Uterus (tissue), 4 donors: ENCODE data around the gene TTBK2. TPM values are rescaled to one million over a fixed set of nuclear protein-coding genes. Genes with fewer than 3 reads are reported as not detected.
"Not testable (repeated sequence)": the region's sequence is repeated elsewhere in the genome, so short reads cannot be mapped to it uniquely, and the experiment has no call there.

Experiments used
- DNase-seq, 2 donors: peaks; one replicate each; pipeline ENCODE4 v3.0.0-alpha.2; 2019 to 2020
- H3K27ac ChIP-seq, 2 donors: fragments of 200-600 bp; sonication (generic); 1 replicate in 1 of 2; 2 replicates in 1 of 2; pipeline ENCODE4 v1.5.1; 2016 to 2018
- H3K27me3 ChIP-seq, 2 donors: fragments of 200-600 bp; sonication (generic); one replicate each; pipeline ENCODE4 v1.5.1; 2018 to 2019; ENCODE audit warnings: control low read depth in 1 of 2
- H3K36me3 ChIP-seq, 2 donors: fragments of 200-600 bp; sonication (generic); one replicate each; pipeline ENCODE4 v1.5.1; 2019; ENCODE audit warnings: control low read depth in 1 of 2
- H3K4me1 ChIP-seq, 2 donors: fragments of 200-600 bp; sonication (generic); one replicate each; pipeline ENCODE4 v1.5.1; 2018 to 2019; ENCODE audit warnings: control low read depth in 1 of 2
- H3K4me3 ChIP-seq, 2 donors: fragments of 200-600 bp; sonication (generic); 1 replicate in 1 of 2; 2 replicates in 1 of 2; pipeline ENCODE4 v1.5.1; 2018 to 2019; ENCODE audit warnings: mild to moderate bottlenecking in 1 of 2
- H3K9me3 ChIP-seq, 2 donors: fragments of 200-600 bp; sonication (generic); one replicate each; pipeline ENCODE4 v1.5.1; 2019; ENCODE audit warnings: control low read depth in 1 of 2
- POLR2A ChIP-seq, 2 donors: fragments of 450-650 bp; IDR thresholded peaks; one replicate each; pipeline ENCODE4 v1.6.1; 2016; ENCODE audit warnings: antibody characterized with exemption in 2 of 2, mild to moderate bottlenecking in 1 of 2, moderate library complexity in 1 of 2
- intact Hi-C: fragments of 100-400 bp; cut with DNase I; formaldehyde crosslinking; loops from one replicate; pipeline ENCODE4 v1.15.1; 2023; ENCODE audit warnings: low total_unique reads
- total RNA-seq, 4 donors: library from RNA; depleted of rRNA in 3 of 4; stranded (reverse); fragments of >200 nt in 3 of 4; gene quantifications; one replicate each; pipeline versions ENCODE4 v1.1.0 to v1.2.4, GENCODE V29; 2014 to 2023
- TF ChIP-seq, protein P1 (sequence below), 4 experiments: fragments of 200-600 bp in 2 of 4; fragments of 450-650 bp in 2 of 4; sonication (generic) in 2 of 4; IDR thresholded peaks; one replicate each; pipeline ENCODE4 v1.5.1; 2016 to 2019; ENCODE audit warnings: antibody characterized with exemption in 4 of 4, mild to moderate bottlenecking in 2 of 4, moderate library complexity in 1 of 4
- donor health status: DM: yes; HTN: yes; CAD: no.

The TTBK2 gene
- total RNA-seq, 4 donors from 2014 or later, result 5.9 to 32.3 (median 20.6) TPM

DNA sequence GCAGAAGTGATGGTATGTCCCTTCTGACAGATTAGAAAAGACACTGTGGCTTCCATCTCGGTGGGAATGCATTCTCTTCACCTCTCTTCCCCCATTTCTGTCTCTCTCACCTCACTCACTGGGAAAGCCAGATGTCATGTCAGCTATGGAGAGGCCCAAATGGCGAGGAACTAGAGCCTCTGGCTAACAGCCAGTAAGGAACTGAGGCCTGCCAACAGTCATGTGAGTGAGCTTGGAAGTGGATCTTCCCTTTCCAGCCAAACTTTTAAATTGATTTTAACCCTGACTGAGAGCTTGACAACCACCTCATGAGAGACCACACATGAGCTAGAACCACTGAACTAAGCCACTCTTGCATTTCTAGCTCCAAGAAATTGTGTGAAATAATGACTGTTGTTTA, 148.4 kb downstream of the TTBK2 start:
- no peak overlapping the region for H3K4me3 ChIP-seq
- H3K4me1 ChIP-seq, result no peaks in the 10 kb centered on the region
- H3K9me3 ChIP-seq, result no peaks in the 10 kb centered on the region
- H3K36me3 ChIP-seq, result no peaks in the 10 kb centered on the region
- DNase-seq, result peak in 1 of 2 donors; percentile 28
- H3K27me3 ChIP-seq, result no peaks in the 10 kb centered on the region
- no peak overlapping the region for H3K27ac ChIP-seq
- no peak for TF ChIP-seq POLR2A (IDR thresholded peaks at IDR 0.05)
- TF ChIP-seq, protein P1, sequence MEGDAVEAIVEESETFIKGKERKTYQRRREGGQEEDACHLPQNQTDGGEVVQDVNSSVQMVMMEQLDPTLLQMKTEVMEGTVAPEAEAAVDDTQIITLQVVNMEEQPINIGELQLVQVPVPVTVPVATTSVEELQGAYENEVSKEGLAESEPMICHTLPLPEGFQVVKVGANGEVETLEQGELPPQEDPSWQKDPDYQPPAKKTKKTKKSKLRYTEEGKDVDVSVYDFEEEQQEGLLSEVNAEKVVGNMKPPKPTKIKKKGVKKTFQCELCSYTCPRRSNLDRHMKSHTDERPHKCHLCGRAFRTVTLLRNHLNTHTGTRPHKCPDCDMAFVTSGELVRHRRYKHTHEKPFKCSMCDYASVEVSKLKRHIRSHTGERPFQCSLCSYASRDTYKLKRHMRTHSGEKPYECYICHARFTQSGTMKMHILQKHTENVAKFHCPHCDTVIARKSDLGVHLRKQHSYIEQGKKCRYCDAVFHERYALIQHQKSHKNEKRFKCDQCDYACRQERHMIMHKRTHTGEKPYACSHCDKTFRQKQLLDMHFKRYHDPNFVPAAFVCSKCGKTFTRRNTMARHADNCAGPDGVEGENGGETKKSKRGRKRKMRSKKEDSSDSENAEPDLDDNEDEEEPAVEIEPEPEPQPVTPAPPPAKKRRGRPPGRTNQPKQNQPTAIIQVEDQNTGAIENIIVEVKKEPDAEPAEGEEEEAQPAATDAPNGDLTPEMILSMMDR (IDR thresholded peaks at IDR 0.05), result no peak
- intact Hi-C loops, result no loop called here

DNA sequence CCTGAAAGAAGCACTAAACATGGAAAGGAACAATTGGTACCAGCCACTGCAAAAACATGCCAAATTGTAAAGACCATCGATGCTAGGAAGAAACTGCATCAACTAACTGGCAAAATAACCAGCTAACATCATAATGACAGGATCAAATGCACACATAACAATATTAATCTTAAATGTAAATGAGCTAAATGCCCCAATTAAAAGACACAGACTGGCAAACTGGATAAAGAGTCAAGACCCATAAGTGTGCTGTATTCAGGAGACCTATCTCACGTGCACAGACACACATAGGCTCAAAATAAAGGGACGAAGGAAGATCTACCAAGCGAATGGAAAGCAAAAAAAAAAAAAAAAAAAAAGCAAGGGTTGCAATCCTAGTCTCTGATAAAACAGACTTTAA, 154.5 kb downstream of the TTBK2 start:
- intact Hi-C loops, H3K27ac ChIP-seq, H3K9me3 ChIP-seq, H3K36me3 ChIP-seq, DNase-seq, H3K4me1 ChIP-seq, H3K4me3 ChIP-seq, H3K27me3 ChIP-seq: not testable (repeated sequence)

DNA sequence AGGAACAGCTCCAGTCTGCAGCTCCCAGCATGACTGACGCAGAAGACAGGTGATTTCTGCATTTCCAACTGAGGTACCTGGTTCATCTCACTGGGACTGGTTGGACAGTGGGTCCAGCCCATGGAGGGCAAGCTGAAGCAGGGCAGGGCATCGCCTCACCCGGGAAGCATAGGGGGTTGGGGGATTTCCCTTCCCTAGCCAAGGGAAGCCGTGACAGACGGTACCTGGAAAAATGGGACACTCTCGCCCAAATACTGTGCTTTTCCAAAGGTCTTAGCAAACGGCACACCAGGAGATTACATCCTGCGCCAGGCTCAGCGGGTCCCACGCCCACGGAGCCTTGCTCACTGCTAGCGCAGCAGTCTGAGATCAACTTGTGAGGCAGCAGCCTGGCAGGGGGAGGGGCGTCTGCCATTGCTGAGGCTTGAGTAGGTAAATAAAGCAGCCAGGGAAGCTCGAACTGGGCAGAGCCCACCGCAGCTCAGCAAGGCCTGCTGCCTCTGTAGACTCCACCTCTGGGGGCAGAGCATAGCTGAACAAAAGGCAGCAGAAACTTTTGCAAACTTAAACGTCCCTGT, 156.3 kb downstream of the TTBK2 start:
- intact Hi-C loops, H3K4me1 ChIP-seq, H3K27ac ChIP-seq, H3K36me3 ChIP-seq, H3K4me3 ChIP-seq, DNase-seq, H3K27me3 ChIP-seq: not testable (repeated sequence)
- peaks cover 0 to 14% of the 10 kb centered on the region in 2 donors for H3K9me3 ChIP-seq

DNA sequence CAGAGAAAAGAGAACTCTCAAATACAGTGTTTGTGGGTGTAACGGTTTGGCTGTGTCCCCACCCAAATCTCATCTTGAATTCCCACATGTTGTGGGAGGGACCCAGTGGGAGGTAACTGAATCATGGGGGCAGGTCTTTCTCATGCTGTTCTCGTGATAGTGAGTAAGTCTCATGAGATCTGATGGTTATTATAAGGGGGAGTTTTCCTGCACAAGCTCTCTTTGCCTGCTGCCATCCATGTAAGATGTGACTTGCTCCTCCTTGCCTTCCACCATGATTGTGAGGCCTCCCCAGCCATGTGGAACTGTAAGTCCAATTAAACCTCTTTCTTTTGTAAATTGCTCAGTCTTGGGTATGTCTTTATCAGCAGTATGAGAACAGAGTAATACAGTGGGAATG, 158.8 kb downstream of the TTBK2 start:
- H3K36me3 ChIP-seq, H3K4me3 ChIP-seq, H3K27me3 ChIP-seq, intact Hi-C loops, H3K4me1 ChIP-seq, DNase-seq, H3K27ac ChIP-seq: not testable (repeated sequence)
- H3K9me3 ChIP-seq, result peaks cover 0 to 14% of the 10 kb centered on the region in 2 donors

DNA sequence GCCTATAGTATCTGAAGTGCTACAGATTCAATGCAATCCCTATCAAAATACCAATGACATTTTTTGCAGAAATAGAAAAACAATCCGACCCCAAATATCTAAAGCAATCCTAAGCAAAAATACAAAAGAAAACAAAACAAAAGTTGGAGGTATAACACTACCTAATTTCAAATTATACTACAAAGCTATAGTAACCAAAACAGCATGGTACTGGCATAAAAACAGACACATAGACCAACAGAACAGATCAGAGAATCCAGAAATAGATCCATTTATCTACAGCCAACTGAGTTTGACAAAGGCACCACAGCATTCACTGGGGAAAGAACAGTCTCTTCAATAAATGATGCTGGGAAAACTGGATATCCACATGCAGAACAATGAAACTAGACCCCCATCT, 159.8 kb downstream of the TTBK2 start:
- H3K4me1 ChIP-seq, result no peaks in the 10 kb centered on the region
- H3K4me3 ChIP-seq, result no peak overlapping the region
- no peaks in the 10 kb centered on the region for H3K36me3 ChIP-seq
- TF ChIP-seq, protein P1 (IDR thresholded peaks at IDR 0.05), result no peak
- no peak for TF ChIP-seq POLR2A (IDR thresholded peaks at IDR 0.05)
- DNase-seq, result no peak
- intact Hi-C loops, result no loop called here
- H3K9me3 ChIP-seq, result peaks cover 0 to 14% of the 10 kb centered on the region in 2 donors
- H3K27ac ChIP-seq, result no peak overlapping the region
- no peaks in the 10 kb centered on the region for H3K27me3 ChIP-seq

DNA sequence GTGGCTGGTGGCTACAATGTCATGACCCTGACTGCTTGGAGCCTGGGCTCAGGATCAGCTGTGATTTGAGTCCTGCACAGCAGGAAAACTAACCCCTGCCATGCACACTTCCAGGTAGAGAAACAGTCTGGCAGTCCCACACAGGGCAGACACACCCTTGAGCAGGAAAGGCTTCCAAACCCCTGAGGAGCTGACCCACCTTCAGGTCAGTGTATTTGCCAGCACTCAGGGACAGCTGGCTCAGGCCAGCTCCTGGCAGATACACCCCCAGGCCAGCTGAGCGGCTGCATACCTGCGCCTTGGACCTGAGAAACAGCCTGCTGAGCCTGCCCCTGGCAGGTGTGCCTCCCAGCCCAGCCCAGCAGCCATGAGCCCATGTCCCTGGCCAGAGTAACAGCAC, 161.5 kb downstream of the TTBK2 start:
- no peak overlapping the region for H3K27ac ChIP-seq
- intact Hi-C loops, result no loop called here
- no peaks in the 10 kb centered on the region for H3K36me3 ChIP-seq
- DNase-seq, result no peak
- H3K4me3 ChIP-seq, result no peak overlapping the region
- TF ChIP-seq, protein P1 (IDR thresholded peaks at IDR 0.05), result no peak
- TF ChIP-seq POLR2A (IDR thresholded peaks at IDR 0.05), result no peak
- H3K27me3 ChIP-seq, result no peaks in the 10 kb centered on the region
- no peaks in the 10 kb centered on the region for H3K4me1 ChIP-seq
- H3K9me3 ChIP-seq, result peaks cover 0 to 14% of the 10 kb centered on the region in 2 donors

DNA sequence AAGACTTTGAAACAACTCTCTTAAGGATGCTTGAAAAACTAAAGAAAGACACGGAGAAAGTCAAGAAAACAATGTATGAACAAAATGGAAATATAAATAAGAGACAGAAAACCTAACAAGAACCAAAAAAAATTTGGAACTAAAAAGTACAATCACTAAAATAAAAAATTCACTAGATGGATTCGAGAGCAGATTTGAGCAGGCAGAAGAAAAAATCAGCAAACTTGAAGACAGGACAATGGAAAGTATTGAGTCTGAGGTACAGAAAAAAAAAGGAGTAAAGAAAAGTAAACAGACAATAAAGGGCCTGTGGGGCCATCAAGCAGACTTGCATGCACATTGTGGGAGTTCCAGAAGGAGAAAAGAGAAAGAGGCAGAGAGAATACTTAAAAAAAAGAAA, 170.3 kb downstream of the TTBK2 start:
- Histone ChIP-seq H3K27me3 (no peaks in the 10 kb centered on the region), H3K4me3 (no peak overlapping the region), H3K36me3 (no peaks in the 10 kb centered on the region), H3K9me3 (peaks cover 0 to 10% of the 10 kb centered on the region in 2 donors), H3K27ac (no peak overlapping the region), H3K4me1 (no peaks in the 10 kb centered on the region)
- no peak for DNase-seq
- TF ChIP-seq, protein P1 (IDR thresholded peaks at IDR 0.05), result no peak
- no peak for TF ChIP-seq POLR2A (IDR thresholded peaks at IDR 0.05)
- intact Hi-C loops, result no loop called here
